NCI-H2227 treated with DMSO at 0.1 percent for 48 hours (cell line): Measurements from ENCODE around the gene PRTN3.

Experiments
- DNase-seq: peaks from one replicate; lab custom pipeline; 2025; lab: John Stamatoyannopoulos, UW

PRTN3 gene

GRCh38 chr19:840519-841206 lies at the start of gene PRTN3:
TSS of gene PRTN3 (plus strand) at chr19:840999. CDS start at chr19:841009, 10 bp downstream.
- DNase-seq, result no peak

DNA sequence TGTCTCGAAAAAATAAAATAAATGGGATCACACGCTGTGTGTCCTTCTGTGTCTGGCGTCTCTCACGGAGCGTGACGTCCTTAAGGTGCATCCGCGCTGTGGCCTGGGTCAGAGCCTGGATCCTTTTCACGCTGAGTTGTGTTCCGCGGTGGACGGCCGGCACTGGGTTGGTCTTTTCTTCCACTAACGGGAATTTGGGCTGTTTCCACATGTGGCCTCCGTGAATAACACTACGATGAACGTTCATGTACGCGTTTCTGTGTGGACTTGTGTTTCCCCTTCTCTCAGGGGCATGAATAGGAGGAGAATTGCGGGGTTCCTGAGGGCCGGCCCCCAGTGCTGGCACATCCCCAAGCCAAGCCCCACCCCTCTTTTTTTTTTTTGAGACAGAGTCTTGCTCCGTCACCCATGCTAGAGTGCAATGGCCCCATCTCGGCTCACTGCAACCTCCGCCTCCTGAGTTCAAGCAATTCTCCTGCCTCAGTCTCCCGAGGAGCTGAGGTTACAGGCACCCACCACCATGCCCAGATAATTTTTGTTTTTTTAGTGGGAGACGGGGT lies 49.7 kb upstream of the PRTN3 start:
- DNase-seq, result no peak

DNA sequence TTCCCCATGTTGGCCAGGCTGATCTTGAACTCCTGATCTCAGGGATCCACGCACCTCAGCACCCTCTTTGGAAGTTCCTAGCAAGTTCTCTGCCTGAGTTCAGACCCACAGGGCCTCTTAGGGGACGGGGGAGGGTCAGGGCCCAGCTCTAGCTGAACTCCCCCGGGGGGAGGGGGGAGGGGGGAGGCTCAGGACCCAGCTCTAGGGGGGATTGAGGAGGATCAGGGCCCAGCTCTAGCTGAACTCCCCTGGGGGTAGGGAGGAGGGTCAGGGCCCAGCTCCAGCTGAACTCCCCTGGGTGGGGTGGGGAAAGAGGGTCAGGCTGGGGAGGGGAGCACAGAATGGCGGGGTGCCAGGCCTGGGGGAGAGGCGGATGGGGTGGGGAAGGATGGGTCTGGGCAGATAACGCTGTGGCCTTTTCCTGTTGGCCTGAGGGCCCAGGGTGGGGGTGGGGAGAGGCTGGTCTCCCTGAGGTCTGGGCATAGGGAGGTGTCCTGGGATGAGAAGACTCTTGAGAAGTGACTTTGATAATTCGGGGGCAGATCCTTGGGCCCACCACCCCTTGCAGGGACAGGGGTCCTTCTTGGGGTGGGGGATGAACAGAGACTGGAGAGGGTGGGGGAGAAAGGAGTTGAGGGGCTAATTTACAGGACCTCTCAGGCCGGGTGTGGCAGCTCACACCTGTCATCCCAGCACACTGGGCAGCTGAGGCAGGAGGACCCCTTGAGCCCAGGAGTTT lies 49.1 kb upstream of the PRTN3 start:
- DNase-seq, result no peak

GRCh38 chr19:792306-792885 lies 48.4 kb upstream of the PRTN3 start:
- no peak for DNase-seq

GRCh38 chr19:793806-794205 lies 47.0 kb upstream of the PRTN3 start:
- DNase-seq, result no peak

DNA sequence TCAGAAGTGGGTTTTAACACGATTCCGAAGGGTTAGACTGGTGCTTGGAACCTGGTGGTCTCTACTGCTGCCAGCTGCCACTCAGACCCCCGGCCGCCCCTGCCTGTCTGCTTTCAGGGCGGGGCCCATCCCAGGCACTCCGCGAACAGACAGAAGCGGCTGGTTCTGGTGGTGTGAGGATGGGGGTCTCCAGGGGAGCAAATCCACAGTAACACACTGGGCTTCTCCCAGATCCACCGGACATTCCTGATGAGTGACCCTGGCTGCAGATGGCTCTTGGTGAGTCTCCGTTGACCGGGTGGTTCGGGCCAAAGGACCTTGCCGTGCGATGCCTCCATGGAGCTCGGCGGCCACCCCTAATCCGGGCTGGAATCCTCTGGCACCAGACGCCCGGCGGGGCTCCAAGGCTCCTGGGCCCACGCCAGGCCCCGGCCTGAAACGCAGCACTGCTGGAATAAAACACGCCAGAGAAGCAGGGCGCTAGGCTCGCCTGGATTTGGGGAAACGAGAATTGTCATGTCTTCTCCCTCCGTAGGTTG lies 45.7 kb upstream of the PRTN3 start:
- DNase-seq, result no peak

- DNase-seq, result no peak
Observed at GRCh38 chr19:795691-796581, 44.9 kb upstream of the PRTN3 start.

- DNase-seq, result peak; percentile 98
Observed at GRCh38 chr19:796692-797527, 43.9 kb upstream of the PRTN3 start, which contains the start of gene PTBP1. TSS of gene PTBP1 (plus strand) at chr19:797452. CDS start at chr19:797498, 46 bp downstream.

DNA sequence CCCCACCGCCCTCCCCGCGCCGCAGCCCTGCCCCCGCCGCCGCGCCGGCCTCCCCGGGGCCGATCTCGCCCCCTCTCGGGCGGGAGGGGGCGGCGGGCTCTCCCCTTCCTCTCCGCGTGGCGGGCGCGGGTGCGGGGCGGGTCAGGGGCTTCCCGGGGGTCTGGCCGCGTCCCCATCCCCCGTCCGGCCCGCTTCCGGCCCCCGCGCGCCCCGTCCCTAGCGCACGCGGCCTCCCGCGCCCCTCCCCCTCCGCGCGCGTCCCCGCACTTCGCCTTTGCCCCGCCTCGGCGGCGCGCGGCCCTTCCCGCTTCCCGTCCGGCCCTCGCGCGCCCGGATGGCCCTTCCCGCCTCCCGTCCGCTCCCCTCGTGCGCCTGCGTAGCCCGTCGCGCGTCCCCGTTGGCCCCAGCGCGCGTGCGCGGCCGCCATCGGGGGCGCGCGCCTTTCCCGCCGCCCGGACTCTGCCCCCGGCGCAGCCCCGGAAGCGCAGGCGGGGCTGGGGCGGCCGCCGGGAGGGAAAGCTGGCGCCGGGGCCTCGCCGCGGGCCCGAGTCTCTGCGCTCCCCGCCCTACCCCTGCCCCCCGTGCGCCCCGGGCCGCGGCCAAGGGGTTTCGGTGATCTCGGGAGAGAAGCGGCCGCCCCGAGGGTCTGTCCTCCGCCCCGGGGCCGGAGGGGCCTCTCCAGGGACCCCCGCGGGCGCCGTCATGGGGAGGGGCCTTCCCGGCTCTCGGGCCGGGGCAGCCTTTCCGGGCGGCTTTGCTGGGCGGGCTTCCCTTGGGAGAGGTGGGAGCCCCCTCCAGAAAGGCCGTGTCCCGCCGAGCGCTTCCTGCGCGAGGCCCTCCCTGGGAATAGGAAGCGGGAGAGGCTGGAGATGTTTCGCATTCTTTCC lies 43.0 kb upstream of the PRTN3 start:
- DNase-seq, result peak; percentile 60

- DNase-seq, result no peak
Observed at GRCh38 chr19:798415-799075, 42.3 kb upstream of the PRTN3 start.

DNA sequence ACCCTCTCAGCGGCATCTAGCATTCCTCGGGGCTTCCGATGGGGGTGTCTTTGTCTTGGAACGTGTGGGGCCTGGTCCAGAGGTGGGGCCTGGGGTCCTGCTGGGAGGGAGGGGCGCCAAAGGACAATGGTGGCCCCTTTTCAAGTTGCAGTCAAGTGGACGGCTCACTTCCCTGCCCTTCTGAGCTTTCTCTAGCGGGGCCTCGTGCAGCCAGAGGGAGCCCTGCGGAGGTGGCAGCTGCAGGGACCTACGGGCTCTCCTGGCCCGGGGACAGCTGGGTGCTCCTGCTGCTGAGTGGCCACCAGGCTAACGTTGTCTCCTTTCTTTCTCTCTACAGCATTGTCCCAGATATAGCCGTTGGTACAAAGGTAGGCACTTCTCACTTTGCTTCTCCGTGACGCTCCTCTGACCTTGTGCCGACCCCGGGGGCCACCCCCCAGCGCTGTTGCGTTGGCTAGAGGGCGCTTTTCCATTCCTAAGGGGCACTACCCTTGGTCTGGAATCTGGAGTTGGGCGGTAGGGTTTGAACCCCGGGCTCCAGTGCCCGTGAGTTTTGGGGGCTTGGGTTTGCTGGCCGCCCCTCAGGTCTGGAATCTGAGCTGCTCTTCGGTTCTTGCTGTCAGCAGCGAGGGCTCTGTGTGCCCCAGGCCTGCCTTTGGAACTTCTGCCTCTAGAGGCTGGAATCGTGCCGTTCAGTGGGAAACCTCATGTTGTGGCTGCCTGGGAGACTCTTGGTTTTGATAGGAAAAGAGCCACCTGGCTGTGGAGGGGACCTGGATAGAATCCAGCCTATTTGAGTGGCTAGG lies 41.5 kb upstream of the PRTN3 start:
- no peak for DNase-seq

GRCh38 chr19:800360-801029 lies 40.3 kb upstream of the PRTN3 start:
- no peak for DNase-seq

- DNase-seq, result no peak
Observed at GRCh38 chr19:801030-801860, 39.6 kb upstream of the PRTN3 start.

DNA sequence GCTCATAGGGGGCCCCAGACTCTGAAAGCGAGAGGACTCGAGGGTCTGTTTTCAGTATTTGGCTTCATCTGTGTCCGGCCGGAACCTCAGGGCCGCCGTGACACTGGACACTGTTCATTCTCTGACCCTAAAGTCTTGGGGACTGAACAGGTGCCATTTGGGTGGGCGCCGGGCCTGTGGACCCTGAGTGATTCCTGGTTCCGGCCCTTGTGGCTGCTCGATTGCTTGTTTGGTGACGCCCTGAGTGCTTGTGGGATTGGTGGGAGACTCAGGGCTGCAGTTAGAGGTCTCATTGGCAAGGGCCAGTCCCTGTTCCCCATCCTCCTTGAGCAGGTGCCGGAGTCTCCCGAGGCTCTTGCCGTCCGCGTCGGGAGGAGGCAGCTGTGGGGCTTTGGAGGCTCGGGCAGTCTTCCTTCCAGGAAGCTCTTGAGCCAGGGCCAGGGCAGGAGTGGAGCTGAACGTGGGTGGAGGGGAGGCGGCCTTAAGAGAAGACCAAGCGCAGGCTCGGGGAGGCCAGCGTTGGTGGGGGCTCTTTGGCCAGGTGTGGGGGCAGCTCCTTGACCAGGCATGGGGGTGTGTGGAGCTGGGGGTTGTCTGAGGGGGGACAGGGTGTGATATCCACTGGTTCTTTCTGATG lies 38.8 kb upstream of the PRTN3 start:
- no peak for DNase-seq

- DNase-seq, result peak; percentile 38
Observed at GRCh38 chr19:802498-803098, 38.2 kb upstream of the PRTN3 start.

- no peak for DNase-seq
Observed at GRCh38 chr19:803099-803561, 37.7 kb upstream of the PRTN3 start.
